ENCODE measurements around the gene CC2D2B.
"Not testable (repeated sequence)": the region's sequence is repeated elsewhere in the genome, so short reads cannot be mapped to it uniquely, and the experiment has no call there.

The CC2D2B gene

DNA sequence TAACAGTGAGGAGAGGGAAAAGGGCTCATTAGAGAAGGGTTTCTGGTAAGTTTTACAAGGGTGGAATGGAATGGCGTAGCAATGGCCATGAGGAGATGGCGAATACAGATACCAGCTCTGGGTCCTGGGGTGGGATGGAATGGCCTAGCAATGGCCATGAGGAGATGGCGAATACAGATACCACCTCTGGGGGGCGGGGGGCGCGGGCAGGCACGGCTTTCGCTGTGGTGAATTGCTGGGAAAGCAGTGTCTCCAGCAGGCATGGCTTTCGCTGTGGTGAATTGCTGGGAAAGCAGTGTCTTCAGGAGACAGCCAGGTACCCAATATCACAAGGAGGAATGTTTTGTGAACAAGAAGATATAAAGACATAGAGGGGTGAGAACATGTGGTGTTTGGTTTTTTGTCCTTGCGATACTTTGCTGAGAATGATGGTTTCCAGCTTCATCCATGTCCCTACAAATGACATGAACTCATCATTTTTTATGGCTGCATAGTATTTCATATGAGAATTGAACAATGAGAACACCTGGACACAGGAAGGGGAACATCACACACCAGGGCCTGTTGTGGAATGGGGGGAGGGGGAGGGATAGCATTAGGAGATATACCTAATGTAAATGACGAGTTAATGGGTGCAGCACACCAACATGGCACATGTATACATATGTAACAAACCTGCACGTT is 1.7 kb upstream of the CC2D2B start:
- DNase-seq (ENCODE audit: low read depth in 2 of 2), result not testable (repeated sequence)

- DNase-seq (ENCODE audit: low read depth in 2 of 2), result peak; percentile 14 to 28
These were observed 909 bp upstream of the CC2D2B start for GRCh38 chr10:95906677-95907455.

DNA sequence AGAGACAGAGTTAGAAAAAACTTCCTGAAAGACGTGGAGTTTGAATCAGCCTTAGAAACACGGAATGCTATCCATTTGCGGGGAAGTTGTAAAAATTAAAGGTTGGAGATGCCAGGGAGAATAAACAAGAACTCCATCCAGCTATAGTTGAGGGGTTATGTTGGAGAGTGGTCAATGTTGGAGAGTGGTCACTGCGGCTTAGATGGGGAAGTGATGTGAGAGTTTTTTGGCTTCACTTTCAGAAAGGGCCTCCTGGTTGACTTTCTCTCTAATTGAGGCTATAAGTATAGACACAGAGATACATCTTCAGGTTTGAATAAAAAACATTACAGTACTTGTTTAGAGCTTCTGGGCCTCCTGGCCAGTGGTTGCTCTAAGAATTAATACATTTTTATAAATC is 675 bp downstream of the CC2D2B start:
- DNase-seq (ENCODE audit: low read depth in 2 of 2), result no peak

GRCh38 chr10:95909561-95909960 is 1.8 kb downstream of the CC2D2B start:
- no peak for DNase-seq (ENCODE audit: low read depth in 2 of 2)

GRCh38 chr10:95916039-95916438 is 8.3 kb downstream of the CC2D2B start:
- DNase-seq (ENCODE audit: low read depth in 2 of 2), result not testable (repeated sequence)

- no peak for DNase-seq (ENCODE audit: low read depth in 2 of 2)
These were observed 13.1 kb downstream of the CC2D2B start for GRCh38 chr10:95920798-95921426.

- no peak for DNase-seq (ENCODE audit: low read depth in 2 of 2)
These were observed 17.3 kb downstream of the CC2D2B start for GRCh38 chr10:95925033-95925432.

DNA sequence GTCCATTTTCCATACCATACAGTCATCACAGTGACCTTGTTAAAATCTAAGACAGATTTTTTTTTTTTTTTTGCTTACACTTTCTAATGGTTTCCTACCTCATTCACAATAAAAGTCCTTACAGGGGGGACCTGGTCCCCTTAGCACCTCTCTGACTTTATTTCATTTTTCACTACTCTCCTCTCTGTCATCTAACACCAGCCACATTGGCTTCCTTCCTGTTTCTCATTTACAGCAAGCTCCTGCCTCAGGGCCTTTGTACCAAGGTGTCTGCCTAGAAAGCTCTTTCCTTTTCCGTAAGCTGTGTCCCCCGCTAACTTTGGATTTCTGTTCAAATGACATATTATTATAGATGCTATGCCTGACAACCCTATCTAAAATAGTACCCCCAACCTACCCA is 27.7 kb downstream of the CC2D2B start:
- DNase-seq (ENCODE audit: low read depth in 2 of 2), result no peak

GRCh38 chr10:95941115-95941514 is 33.3 kb downstream of the CC2D2B start:
- no peak for DNase-seq (ENCODE audit: low read depth in 2 of 2)

DNA sequence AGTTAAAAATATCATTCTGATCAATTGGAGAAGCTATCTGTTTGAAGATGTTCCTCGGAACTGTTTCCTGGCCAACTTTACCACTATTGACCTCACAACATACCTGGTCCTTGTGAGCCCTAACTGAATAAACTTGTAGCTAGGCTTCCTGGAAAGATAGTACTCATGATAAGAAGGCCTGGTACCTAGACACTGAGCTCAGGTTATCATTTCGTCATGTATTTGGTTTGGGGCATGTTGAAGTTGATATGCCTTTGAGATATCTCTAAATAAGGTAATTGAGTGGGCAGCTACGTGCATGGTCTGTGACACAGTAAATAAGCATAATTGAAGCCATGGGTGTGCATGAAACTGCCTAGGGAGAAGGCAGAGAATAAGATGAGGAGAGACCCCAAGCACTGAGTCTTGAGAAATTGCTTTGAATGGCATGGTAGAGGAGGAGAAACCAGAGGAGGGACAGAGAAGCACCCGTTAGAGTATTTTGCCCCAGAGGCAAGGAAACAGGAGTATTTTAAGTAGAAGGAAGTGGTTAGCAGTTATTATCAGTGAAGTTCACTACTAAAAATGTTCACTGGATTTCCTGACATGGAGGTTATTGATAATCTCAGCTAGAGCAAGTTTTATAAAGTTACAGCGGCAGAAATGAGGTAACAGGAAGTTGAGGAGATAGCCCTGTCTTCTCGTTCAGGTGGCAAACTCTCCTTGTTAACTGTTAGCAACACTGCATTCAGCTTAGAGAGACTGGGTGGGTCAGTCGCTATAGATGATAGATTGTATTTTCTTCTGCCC is 55.6 kb downstream of the CC2D2B start:
- DNase-seq (ENCODE audit: low read depth in 2 of 2), result no peak

- DNase-seq (ENCODE audit: low read depth in 2 of 2), result no peak
These were observed 56.2 kb downstream of the CC2D2B start for GRCh38 chr10:95963991-95964389.

DNA sequence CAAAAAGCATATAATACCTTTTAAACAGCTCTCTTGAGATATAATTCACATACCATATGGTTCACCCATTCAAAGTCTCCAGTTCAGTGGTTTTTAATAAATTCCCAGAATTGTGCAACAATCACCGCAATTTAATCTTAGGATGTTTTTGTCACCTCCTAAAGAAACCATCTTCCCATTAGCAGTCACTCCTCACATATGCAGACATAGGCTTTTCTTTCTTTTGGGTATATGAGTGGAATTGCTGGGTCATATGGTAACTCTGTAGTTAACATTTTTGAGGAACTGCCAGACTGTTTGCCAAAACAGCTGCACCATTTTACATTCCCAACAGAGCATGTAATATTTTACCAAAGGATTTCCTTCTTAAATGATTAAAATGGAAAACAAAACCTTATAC is 57.0 kb downstream of the CC2D2B start:
- DNase-seq (ENCODE audit: low read depth in 2 of 2), result no peak

DNA sequence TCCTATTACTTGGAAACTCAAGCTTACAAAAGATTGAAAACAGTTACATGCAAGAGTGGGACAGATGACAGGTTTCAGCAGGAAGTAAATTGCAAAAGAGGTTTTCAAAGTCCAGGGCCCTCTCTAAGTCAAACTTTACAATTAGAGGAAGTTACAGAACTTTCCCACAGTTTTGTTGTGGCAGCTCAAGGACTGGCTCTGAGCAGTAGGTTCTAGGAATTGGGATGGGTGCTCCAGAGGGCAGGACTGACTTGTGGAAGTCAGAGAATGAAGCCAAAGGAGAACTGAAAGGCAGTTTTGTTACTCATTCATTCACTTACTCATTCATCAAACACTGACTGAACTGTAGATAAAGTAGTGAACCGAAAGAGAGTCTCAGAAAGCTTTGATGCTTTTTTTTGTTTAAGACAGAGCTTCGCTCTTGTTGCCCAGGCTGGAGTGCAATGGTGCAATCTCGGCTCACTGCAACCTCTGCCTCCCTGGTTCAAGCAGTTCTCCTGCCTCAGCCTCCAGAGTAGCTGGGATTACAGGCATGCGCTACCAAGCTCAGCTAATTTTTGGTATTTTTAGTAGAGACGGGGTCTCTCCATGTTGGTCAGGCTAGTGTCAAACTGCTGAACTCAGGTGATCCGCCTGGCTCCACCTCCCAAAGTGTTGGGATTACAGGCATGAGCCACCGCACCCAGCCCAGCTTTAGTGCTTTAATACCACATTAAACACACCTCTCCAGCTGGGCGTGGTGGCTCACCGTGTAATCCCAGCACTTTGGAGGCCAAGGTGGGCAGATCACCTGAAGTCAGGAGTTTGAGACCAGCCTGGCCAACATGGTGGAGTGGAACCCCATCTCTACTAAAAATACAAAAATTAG is 68.8 kb downstream of the CC2D2B start:
- DNase-seq (ENCODE audit: low read depth in 2 of 2), result no peak

DNA sequence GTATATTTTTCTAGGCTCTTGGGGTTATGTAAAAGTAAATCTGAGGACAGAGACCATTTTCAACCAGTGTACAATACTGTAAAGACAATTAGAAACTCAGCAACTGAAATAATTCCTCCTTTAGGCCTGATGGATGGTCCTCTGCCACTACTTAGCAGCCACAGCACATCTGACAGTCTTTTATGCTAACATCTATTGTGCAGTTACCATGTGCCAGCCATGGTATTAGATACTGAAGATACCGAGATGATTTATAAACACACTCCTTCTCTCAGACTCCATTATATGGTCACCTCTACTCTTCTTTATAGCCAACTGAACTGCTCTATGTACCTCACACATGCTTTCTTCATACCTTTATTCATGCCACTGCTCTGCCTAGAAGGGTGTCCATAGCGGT is 74.4 kb downstream of the CC2D2B start:
- DNase-seq (ENCODE audit: low read depth in 2 of 2), result no peak

DNA sequence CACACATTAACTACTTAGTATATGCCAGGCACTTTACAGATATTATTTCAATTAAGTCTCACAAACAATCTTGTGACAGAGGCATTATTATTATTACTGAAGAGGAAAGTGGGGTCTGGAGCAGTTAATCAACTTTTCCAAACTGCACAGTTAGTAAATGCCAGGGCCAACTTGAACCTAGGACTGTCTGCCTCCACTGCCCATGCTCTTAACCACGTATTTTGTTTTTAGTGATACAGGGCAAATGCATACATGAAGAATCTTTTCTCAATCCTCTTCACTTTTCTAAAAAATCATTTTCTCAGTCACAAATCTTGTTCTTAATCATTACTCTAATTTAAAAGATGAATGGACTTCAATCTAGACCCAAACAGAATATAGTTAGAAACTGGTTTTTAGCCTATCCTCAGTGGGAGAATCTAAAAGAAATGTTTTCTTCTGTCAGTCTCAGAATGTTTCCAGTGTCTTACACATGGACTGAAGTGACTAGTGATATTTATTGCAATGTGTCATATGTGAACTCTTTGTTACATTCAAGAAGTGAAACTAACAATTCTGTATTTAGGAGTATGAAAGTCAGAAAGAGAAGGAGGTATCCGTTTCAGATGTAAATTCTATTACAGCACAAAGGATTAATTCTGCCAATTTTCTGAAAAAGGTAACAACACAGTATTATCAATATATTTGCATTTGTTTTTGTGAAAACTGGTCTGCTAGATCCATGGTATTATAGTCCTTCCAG is 80.1 kb downstream of the CC2D2B start:
- no peak for DNase-seq (ENCODE audit: low read depth in 2 of 2)

DNA sequence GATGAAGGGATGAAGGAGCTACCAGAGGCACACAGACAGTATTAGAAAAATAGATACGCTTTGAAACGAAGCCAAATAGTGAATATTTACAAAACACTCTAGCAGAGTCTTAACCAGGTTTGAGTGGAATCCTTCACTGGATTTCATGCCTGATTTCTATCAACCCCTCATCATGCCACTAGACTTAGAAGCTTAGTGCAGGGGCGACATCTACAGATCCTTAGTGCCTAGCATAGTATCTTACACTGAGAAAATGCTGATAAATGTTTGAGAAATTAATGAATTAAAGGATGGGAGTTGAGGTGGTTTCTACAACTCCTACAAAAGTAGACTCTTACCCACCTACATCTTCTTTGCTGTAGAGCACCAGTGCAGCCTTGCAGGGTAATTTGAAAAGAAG is 80.9 kb downstream of the CC2D2B start:
- DNase-seq (ENCODE audit: low read depth in 2 of 2), result no peak

- DNase-seq (ENCODE audit: low read depth in 2 of 2), result not testable (repeated sequence)
These were observed 86.6 kb downstream of the CC2D2B start for GRCh38 chr10:95994376-95994775.

DNA sequence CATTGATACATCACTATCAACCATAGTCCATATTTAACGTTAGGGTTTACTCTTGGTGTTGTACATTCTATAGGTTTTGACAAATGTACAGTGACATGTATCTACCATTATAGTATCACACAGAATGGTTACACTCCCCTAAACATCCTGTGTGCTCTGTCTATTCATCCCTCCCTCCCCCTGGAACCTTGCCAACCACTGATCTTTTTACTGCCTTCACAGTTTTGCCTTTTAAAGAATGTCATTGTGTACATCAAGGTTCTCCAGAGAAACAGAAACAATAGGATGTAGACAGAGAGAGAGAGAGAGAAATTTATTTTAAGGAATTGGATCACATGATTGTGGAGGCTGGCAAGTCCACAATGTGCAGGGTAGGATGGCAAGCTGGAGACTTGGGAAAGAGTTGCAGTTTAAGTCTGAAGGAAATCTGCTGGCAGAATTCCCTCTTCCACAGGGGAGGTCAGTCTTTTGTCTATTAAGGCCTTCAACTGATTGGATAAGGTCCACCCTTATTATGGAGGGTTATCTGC is 90.5 kb downstream of the CC2D2B start:
- DNase-seq (ENCODE audit: low read depth in 2 of 2), result no peak

DNA sequence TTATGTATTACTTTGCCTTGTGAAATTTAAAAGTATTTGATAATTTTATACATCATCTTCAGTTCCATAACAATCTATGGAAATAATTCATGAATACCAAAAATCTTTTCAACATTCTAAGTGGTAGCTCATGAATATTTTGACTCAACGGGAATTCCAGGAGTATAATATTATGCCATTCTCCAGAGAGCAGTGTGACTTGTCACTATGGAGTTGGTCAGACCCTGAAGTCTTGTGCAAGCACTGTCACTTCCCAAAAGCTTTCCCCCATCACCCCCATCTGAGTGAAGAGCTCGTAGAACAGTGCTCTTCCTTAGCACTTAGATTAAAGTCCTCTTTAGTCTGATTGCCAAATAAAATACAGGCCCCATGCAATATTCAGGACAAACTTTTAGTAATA is 106.2 kb downstream of the CC2D2B start:
- no peak for DNase-seq (ENCODE audit: low read depth in 2 of 2)

- no peak for DNase-seq (ENCODE audit: low read depth in 2 of 2)
These were observed 106.8 kb downstream of the CC2D2B start for GRCh38 chr10:96014473-96015102.
